HCT116 (cell line): ENCODE results near the gene MDM4. TPM values are rescaled to one million over a fixed set of nuclear protein-coding genes. Genes with fewer than 3 reads are reported as not detected.

Experiments used
- ATAC-seq: fragments of 200-7000 bp; cut with Tn5 transposase; 2 replicates; pipeline ENCODE4 v1.9.1; 2020; ENCODE audit warnings: mild to moderate bottlenecking, moderate library complexity
- BruUV-seq: library from RNA; stranded (reverse); fragments of 400-500 nt; replicated peaks from 2 replicates; lab custom pipeline; 2021; lab: Mats Ljungman, UMichigan
- CTCF ChIA-PET: fragments of 300-600 bp; sonication (Branson Sonifier 250); formaldehyde crosslinking; loops from one replicate; lab custom pipeline; 2021; ENCODE audit warnings: antibody characterized with exemption; lab: Charles Lee
- POLR2A ChIA-PET: fragments of 300-600, 350-600 bp; sonication (Branson Sonifier 250); formaldehyde crosslinking; loops from one replicate; lab custom pipeline; 2021; ENCODE audit warnings: antibody characterized with exemption; lab: Charles Lee
- RAD21 ChIA-PET, 2 experiments: fragments of 300-600 bp; sonication (Branson Sonifier 250); formaldehyde crosslinking; loops; one replicate each; lab custom pipeline; 2023; ENCODE audit warnings: low total read pairs in 2 of 2; ENCODE audit not compliant: uncharacterized antibody in 2 of 2, unreplicated experiment in 2 of 2, low non-redundant PET in 1 of 2; lab: Charles Lee
- DNase-seq: peaks from one replicate; pipeline ENCODE4 v3.0.0-alpha.2; 2010; ENCODE audit warnings: low read depth, low spot score
- H2AFZ ChIP-seq: fragments of 200-600 bp; shearing (Covaris generic), sonication (generic); 2 replicates; pipeline ENCODE4 v1.6.1; 2017; ENCODE audit warnings: low read depth, mixed run types, mixed read lengths, antibody characterized with exemption, low read length; ENCODE audit not compliant: poor library complexity, severe bottlenecking
- H3K27ac ChIP-seq: 2 replicates; pipeline ENCODE4 v1.5.1; 2012; ENCODE audit warnings: low read depth, low read length
- H3K27me3 ChIP-seq: fragments of 200-600 bp; sonication (generic); 2 replicates; pipeline ENCODE4 v1.6.1; 2016; ENCODE audit warnings: mixed run types, low read length, mixed read lengths; ENCODE audit not compliant: insufficient read depth
- H3K36me3 ChIP-seq, 2 experiments: fragments of 200-500 bp in 1 of 2; fragments of 200-600 bp in 1 of 2; sonication (Bioruptor generic) in 1 of 2; sonication (generic) in 1 of 2; 2 replicates each; pipeline versions ENCODE4 v1.5.1 to v1.6.1; 2014 to 2016; ENCODE audit warnings: low read length in 2 of 2, inconsistent platforms in 1 of 2, mixed read lengths in 1 of 2, mixed run types in 1 of 2; ENCODE audit not compliant: insufficient read depth in 2 of 2, control insufficient read depth in 1 of 2
- H3K4me1 ChIP-seq, 2 experiments: fragments of 200-600 bp in 1 of 2; sonication (generic) in 1 of 2; 2 replicates each; pipeline versions ENCODE4 v1.5.1 to v1.6.1; 2012 to 2017; ENCODE audit warnings: low read length in 2 of 2, inconsistent platforms in 1 of 2, mild to moderate bottlenecking in 1 of 2, mixed read lengths in 1 of 2, mixed run types in 1 of 2, moderate library complexity in 1 of 2; ENCODE audit not compliant: insufficient read depth in 2 of 2, control insufficient read depth in 1 of 2
- H3K4me2 ChIP-seq: fragments of 200-600 bp; sonication (generic); 2 replicates; pipeline ENCODE4 v1.6.1; 2017; ENCODE audit warnings: mixed run types, low read length, mixed read lengths
- H3K4me3 ChIP-seq, 2 experiments: fragments of 200-600 bp in 1 of 2; sonication (generic) in 1 of 2; replicated peaks in 1 of 2; 2 replicates each; pipeline ENCODE4 v1.5.1; 2011 to 2016; ENCODE audit warnings: low read length in 2 of 2, control low read depth in 1 of 2, low read depth in 1 of 2, mild to moderate bottlenecking in 1 of 2, mixed read lengths in 1 of 2, mixed run types in 1 of 2
- H3K79me2 ChIP-seq: fragments of 200-600 bp; sonication (generic); 2 replicates; pipeline ENCODE4 v1.6.1; 2017; ENCODE audit warnings: mild to moderate bottlenecking, mixed run types, low read length, moderate library complexity, mixed read lengths; ENCODE audit not compliant: insufficient read depth
- H3K9ac ChIP-seq: fragments of 200-600 bp; sonication (generic); 2 replicates; pipeline ENCODE4 v1.6.1; 2016; ENCODE audit warnings: low read length, mixed read lengths
- H3K9me2 ChIP-seq: fragments of 200-600 bp; sonication (generic), shearing (Covaris generic); 2 replicates; pipeline ENCODE4 v1.6.1; 2017; ENCODE audit warnings: mixed run types, mild to moderate bottlenecking, moderate library complexity; ENCODE audit not compliant: insufficient read depth
- H3K9me3 ChIP-seq, 2 experiments: fragments of 200-500 bp in 1 of 2; fragments of 200-600 bp in 1 of 2; sonication (Bioruptor generic) in 1 of 2; sonication (generic) in 1 of 2; 2 replicates each; pipeline ENCODE4 v1.6.1; 2014 to 2017; ENCODE audit warnings: low read length in 2 of 2, mixed read lengths in 2 of 2, inconsistent platforms in 1 of 2, low read depth in 1 of 2, mild to moderate bottlenecking in 1 of 2, mixed run types in 1 of 2, moderate library complexity in 1 of 2; ENCODE audit not compliant: control insufficient read depth in 1 of 2, insufficient read depth in 1 of 2
- H4K20me1 ChIP-seq: fragments of 200-600 bp; sonication (generic), shearing (Covaris generic); 2 replicates; pipeline ENCODE4 v1.6.1; 2017; ENCODE audit warnings: mixed run types, mild to moderate bottlenecking, moderate library complexity; ENCODE audit not compliant: insufficient read depth
- CBX3 ChIP-seq: IDR thresholded peaks from 2 replicates; pipeline ENCODE4 v1.6.1; 2012; ENCODE audit warnings: low read depth
- EGR1 ChIP-seq: IDR thresholded peaks from 2 replicates; pipeline ENCODE4 v1.6.1; 2012; ENCODE audit warnings: low read depth
- POLR2AphosphoS5 ChIP-seq: IDR thresholded peaks from 2 replicates; pipeline ENCODE4 v1.6.1; 2011; ENCODE audit warnings: mild to moderate bottlenecking, low read depth, low read length, moderate library complexity
- SIN3A ChIP-seq: IDR thresholded peaks from 2 replicates; pipeline ENCODE4 v1.6.1; 2012; ENCODE audit warnings: low read depth
- SRF ChIP-seq: IDR thresholded peaks from 2 replicates; pipeline ENCODE4 v1.6.1; 2012; ENCODE audit warnings: low read depth
- TCF7L2 ChIP-seq: IDR thresholded peaks from 2 replicates; pipeline ENCODE4 v1.7.0; 2011; ENCODE audit warnings: borderline replicate concordance, inconsistent platforms; ENCODE audit not compliant: insufficient read depth, insufficient read length; ENCODE audit errors: extremely low read depth
- intact Hi-C: fragments of 100-400 bp; cut with micrococcal nuclease; formaldehyde crosslinking; loops from 2 replicates; pipeline ENCODE4 v1.10.0; 2022
- total RNA-seq: library from RNA; stranded (reverse); gene quantifications from one replicate; pipeline ENCODE4 v1.2.1, GENCODE V29; 2021; ENCODE audit not compliant: unreplicated experiment
- TF ChIP-seq, protein P1 (sequence below), 3 experiments: fragments of 200-600 bp in 1 of 3; sonication (generic) in 1 of 3; IDR thresholded peaks in 2 of 3; conservative IDR thresholded peaks in 1 of 3; 2 replicates each; pipeline ENCODE4 v1.5.1; 2012 to 2017; ENCODE audit warnings: low read depth in 2 of 3, low read length in 2 of 3, antibody characterized with exemption in 1 of 3, borderline replicate concordance in 1 of 3, control low read depth in 1 of 3, mild to moderate bottlenecking in 1 of 3, mixed read lengths in 1 of 3, mixed run types in 1 of 3, moderate library complexity in 1 of 3; ENCODE audit not compliant: insufficient read depth in 1 of 3

Gene MDM4
- total RNA-seq, 1 experiment from 2014 or later = 79.5 TPM

DNA sequence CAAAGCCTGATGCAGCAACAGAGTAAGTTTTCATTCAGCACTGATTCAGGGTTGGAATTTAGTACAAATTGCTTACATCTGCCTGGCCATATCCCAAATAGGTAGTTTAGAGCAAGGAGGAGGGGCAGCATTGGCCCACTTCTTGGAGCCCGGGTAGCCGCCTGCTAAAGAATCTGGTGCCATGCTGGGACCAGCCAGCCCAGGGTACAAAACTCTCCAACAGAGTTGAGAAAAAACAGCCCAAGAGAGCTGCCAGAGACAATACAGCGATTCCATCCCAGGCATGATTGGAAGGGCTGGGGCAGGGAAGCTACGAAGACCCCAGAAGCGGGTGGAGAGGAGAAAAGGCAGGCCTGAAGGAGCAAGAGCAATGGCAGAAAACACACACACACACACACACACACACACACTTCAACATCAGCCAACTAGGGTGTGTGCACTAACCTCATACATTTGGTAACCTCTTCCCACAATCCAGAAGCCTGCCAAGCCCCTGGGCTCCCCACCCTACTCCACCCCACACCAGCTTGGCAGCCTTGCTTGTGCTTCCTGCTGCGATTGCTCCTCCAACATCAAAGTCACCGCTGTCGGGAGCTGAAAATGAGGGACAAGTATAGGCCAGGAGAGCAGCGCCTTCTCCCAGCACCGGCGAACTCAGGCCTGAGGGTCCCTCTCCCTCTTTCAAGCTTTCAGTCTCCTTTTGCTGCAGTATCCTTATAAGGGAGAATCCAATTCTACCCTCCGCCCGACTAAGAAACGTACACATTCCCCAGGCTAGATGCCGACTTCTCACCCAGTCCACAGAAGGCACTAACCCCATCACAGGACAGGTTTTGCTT lies 22.8 kb upstream of the MDM4 start:
- peak overlapping the region; percentile 97 for H3K27ac ChIP-seq
- peak overlapping the region; percentile 87 for H3K9ac ChIP-seq
- H4K20me1 ChIP-seq = no peaks in the 10 kb centered on the region
- peak overlapping the region; percentile 100 for H3K4me2 ChIP-seq
- no TSS peak for BruUV-seq
- H3K4me3 ChIP-seq = peak overlapping the region; percentile 80 to 94
- intact Hi-C loops = no loop called here
- no peaks in the 10 kb centered on the region; the same call in 1 of the 2 replicates for H3K79me2 ChIP-seq
- CTCF ChIA-PET = interaction anchor here (1.0 to 3.4 kb wide), 11 partner anchors 8 to 331 kb away, joined by 3 to 18 read pairs (median 5); no protein-coding TSS in a partner anchor
- H3K27me3 ChIP-seq = no peaks in the 10 kb centered on the region
- RAD21 ChIA-PET = interaction anchor here (0.9 to 1.9 kb wide), 4 partner anchors 10 to 47 kb away, joined by 3 to 8 read pairs (median 4); no protein-coding TSS in a partner anchor
- H2AFZ ChIP-seq = no peak overlapping the region
- no peak for DNase-seq
- peaks cover 17 to 36% of the 10 kb centered on the region in 2 experiments for H3K4me1 ChIP-seq
- H3K9me2 ChIP-seq = no peaks in the 10 kb centered on the region
- H3K9me3 ChIP-seq = no peaks in the 10 kb centered on the region
- TF ChIP-seq SIN3A = 0 out of 2 replicates have a peak, but pooled peaks have one; percentile 27
- no peak for TF ChIP-seq EGR1
- TF ChIP-seq, protein P1, sequence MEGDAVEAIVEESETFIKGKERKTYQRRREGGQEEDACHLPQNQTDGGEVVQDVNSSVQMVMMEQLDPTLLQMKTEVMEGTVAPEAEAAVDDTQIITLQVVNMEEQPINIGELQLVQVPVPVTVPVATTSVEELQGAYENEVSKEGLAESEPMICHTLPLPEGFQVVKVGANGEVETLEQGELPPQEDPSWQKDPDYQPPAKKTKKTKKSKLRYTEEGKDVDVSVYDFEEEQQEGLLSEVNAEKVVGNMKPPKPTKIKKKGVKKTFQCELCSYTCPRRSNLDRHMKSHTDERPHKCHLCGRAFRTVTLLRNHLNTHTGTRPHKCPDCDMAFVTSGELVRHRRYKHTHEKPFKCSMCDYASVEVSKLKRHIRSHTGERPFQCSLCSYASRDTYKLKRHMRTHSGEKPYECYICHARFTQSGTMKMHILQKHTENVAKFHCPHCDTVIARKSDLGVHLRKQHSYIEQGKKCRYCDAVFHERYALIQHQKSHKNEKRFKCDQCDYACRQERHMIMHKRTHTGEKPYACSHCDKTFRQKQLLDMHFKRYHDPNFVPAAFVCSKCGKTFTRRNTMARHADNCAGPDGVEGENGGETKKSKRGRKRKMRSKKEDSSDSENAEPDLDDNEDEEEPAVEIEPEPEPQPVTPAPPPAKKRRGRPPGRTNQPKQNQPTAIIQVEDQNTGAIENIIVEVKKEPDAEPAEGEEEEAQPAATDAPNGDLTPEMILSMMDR (IDR thresholded peaks at IDR 0.05 in 2 of 3, conservative IDR thresholded peaks at IDR 0.05 in 1 of 3; ENCODE audit: borderline replicate concordance in 1 of 3, insufficient read depth in 1 of 3, low read depth in 2 of 3, low read length in 2 of 3) = no peak
- no peak for TF ChIP-seq POLR2AphosphoS5
- TF ChIP-seq TCF7L2 = peak; percentile 98
- peak; percentile 27 for TF ChIP-seq CBX3
- TF ChIP-seq SRF = no peak
- POLR2A ChIA-PET = interaction anchor here (0.9 to 2.6 kb wide), 7 partner anchors 8 to 76 kb away, joined by 3 to 14 read pairs (median 5); partner anchors contain the start of gene MDM4
- peak; percentile 17 for ATAC-seq
- H3K36me3 ChIP-seq = no peaks in the 10 kb centered on the region
